C4-2B (cell line): ENCODE data around the gene BNC2.

ENCODE experiments used
- ZFX ChIP-seq: fragments of 450-650 bp; IDR thresholded peaks from 2 replicates; pipeline ENCODE4 v1.6.1; 2017
- TF ChIP-seq, protein P1 (sequence below): fragments of 450-650 bp; conservative IDR thresholded peaks from 2 replicates; pipeline ENCODE4 v1.5.1; 2017; ENCODE audit warnings: mild to moderate bottlenecking

DNA sequence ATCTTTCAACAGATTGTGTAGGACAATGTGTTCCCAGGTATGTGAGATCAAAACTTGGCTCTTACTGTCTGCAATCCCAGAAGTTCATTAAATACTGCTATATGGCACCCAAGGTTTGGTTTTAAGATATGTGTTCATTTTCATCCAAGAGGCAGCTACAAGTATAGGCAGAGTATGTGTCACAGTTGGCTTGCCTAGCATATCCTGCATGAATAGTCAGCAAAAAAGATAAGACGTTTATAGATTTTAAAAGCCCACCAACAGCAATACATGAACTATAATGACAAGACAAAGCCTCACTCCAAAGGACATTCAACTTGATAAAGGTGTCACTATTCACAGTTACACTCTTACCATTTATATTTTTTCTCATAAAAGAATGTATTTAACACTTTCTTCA, 99.1 kb downstream of the BNC2 start:
- TF ChIP-seq, protein P1, sequence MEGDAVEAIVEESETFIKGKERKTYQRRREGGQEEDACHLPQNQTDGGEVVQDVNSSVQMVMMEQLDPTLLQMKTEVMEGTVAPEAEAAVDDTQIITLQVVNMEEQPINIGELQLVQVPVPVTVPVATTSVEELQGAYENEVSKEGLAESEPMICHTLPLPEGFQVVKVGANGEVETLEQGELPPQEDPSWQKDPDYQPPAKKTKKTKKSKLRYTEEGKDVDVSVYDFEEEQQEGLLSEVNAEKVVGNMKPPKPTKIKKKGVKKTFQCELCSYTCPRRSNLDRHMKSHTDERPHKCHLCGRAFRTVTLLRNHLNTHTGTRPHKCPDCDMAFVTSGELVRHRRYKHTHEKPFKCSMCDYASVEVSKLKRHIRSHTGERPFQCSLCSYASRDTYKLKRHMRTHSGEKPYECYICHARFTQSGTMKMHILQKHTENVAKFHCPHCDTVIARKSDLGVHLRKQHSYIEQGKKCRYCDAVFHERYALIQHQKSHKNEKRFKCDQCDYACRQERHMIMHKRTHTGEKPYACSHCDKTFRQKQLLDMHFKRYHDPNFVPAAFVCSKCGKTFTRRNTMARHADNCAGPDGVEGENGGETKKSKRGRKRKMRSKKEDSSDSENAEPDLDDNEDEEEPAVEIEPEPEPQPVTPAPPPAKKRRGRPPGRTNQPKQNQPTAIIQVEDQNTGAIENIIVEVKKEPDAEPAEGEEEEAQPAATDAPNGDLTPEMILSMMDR, result no peak
- no peak for TF ChIP-seq ZFX
